Omental fat pad (tissue), 4 donors: ENCODE data around the gene SLC25A39. TPM values are rescaled to one million over a fixed set of nuclear protein-coding genes. Genes with fewer than 3 reads are reported as not detected.

Experiments
- ATAC-seq: fragments of 150-250 bp; one replicate; pipeline ENCODE4 v1.9.1; 2016; ENCODE audit warnings: mild to moderate bottlenecking, moderate library complexity; ENCODE audit not compliant: low FRiP score
- DNase-seq: peaks from one replicate; pipeline ENCODE4 v3.0.0-alpha.2; 2019; ENCODE audit warnings: low spot score
- total RNA-seq, 4 donors: library from RNA; depleted of rRNA; stranded (reverse); fragments of >200 nt; gene quantifications; one replicate each; pipeline ENCODE4 v1.1.0, GENCODE V29; 2016
- TF ChIP-seq, protein P1 (sequence below), 3 donors: fragments of 450-650 bp; IDR thresholded peaks; one replicate each; pipeline ENCODE4 v1.5.1; 2016 to 2017; ENCODE audit warnings: antibody characterized with exemption in 3 of 3, mild to moderate bottlenecking in 3 of 3, moderate library complexity in 2 of 3

Gene SLC25A39
- total RNA-seq, 4 donors from 2014 or later: 46.0 to 75.7 (median 60.7) TPM

DNA sequence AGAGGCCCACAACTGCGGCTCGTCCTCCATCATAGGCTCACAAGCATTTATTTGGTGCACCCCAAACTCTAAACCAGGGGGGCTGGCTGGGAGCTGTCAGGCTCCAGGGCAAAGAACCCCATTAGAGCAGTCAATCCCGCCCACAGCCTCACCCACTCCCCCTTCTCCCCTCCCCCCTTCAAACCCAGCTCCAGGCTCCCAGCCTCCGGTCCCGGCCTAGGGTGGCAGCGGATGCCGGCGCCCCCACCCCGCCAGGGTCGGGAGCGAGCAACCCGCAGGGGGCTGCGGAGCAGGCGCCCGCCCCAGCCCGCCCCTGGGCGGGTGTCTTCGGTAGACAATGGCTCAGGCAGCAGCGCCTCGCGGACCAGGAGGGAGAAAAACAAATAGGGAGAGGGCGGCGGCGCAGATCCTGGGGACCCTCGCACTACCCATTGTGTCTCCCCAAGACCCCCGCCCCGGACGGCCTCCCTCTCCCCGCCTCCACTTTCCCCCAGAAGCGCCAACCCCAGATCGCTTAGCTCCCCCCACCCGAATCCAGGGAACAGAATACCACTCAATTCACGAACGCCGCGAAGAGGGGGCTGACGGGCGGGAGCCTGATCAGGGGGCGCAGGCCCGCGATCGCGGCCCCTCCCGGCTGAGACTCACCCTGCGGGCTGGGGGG is 38.5 kb upstream of the SLC25A39 start:
- ATAC-seq (peak; percentile 12), DNase-seq (no peak)
- TF ChIP-seq, protein P1, sequence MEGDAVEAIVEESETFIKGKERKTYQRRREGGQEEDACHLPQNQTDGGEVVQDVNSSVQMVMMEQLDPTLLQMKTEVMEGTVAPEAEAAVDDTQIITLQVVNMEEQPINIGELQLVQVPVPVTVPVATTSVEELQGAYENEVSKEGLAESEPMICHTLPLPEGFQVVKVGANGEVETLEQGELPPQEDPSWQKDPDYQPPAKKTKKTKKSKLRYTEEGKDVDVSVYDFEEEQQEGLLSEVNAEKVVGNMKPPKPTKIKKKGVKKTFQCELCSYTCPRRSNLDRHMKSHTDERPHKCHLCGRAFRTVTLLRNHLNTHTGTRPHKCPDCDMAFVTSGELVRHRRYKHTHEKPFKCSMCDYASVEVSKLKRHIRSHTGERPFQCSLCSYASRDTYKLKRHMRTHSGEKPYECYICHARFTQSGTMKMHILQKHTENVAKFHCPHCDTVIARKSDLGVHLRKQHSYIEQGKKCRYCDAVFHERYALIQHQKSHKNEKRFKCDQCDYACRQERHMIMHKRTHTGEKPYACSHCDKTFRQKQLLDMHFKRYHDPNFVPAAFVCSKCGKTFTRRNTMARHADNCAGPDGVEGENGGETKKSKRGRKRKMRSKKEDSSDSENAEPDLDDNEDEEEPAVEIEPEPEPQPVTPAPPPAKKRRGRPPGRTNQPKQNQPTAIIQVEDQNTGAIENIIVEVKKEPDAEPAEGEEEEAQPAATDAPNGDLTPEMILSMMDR (IDR thresholded peaks at IDR 0.05): no peak

DNA sequence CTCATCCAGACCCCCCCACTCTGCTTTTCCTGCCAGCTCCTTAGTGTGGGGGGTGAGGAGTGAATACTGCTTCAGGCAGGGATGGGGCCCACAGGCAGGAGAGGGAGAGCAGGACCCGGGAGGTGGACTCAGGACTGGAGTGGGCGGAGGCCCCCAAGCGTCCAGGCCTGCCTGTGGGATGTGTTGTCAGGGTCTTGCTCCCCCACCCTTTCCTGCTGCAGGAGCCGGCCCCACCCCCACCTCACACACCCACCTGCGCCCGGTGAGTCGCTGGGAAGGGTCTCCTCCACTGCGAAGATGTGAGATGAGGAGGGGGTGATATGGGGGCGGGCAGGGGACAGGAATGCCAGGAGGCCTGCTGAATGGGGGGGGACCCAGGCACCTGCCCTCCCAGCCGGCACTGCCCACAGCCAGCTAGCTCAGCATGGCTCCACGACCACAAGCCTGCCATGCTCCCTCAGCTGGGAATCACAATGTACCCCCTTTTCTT is 37.9 kb upstream of the SLC25A39 start:
- no peak for ATAC-seq
- DNase-seq: no peak
- TF ChIP-seq, protein P1 (IDR thresholded peaks at IDR 0.05): no peak

DNA sequence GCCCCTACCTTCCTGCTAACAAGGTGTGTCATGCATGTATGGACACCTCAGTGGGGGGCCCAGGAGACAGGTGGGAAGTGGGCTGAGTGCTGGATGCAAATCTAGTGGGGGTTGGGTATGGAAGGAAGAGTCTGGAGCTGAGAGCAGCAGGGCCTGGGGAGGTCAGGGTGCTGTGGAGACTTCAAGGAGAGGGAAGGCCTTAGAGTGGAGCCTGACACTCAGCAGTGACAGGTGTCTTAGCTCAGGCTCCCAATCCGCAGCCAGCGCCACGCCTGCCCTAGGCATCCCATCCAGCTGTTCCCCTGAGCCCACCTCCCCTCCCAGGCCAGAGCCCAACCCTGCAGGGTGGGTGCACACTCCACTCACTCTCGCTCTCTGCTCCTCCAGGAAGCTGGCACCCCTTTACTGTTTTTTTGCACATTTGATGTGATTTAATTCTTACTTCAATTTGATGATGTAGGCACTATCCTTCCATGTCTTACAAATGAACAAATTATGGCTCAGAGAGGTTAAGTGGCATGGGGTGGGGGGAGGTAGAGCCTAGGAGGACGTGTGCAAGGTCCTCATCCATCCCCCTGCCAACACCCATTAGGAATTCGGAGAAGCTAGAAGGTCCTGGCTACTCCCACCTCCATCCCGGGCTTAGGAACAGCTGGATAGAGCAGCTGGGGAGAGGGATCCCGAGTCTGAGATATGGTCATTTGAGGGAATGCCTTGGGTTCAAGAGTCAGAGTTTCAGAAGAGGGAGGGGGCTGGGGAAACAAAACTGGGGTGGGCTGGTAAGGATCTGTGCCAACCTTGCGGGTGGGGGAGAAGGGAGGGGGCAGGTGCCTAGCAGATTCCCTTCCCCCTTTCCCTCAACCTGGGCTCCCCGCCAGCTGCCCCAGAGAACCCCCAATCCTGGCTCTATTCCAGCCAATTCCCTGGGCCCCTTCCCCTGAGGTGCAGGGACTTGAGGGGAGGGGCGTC is 37.0 kb upstream of the SLC25A39 start:
- TF ChIP-seq, protein P1 (IDR thresholded peaks at IDR 0.05): no peak
- DNase-seq: no peak
- ATAC-seq: no peak

DNA sequence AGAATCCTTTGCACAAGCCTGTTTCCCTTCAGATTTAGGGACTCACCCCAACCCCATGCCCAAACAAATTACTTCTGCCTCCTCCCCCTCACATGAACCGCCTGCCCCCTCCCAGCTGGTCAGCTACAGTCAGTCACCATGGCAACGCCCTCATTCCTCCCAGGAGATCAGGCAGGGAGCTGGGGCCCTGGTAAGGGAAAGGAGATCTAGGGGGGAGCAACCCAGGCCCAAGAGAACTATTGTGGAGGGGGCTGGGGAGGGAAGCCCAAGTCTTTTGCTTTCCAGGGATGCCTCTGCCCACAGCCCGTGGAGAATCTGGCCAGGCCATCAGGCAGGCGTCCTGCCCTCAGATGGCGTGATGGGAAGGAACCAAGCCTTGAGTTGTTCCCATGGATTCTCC is 36.2 kb upstream of the SLC25A39 start:
- TF ChIP-seq, protein P1 (IDR thresholded peaks at IDR 0.05): no peak
- no peak for ATAC-seq
- no peak for DNase-seq

DNA sequence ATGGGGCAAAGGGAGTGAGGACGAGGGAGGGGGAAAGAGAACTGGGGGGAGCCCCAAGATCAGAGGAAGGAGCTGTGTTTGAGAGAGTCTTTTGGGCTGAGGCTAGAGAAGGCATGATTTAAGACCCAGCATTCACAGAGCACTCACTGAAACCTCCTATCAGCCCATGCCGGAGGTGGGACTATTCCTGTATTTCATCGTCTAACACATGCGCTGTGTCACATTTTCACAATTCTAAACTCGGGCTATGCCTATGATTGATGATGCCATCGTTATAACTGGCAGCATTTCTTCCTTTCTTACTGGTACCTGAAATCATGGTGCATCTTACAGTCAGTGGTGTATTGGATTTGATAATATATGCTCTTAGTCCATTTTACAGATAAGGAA is 35.5 kb upstream of the SLC25A39 start:
- no peak for ATAC-seq
- DNase-seq: no peak
- TF ChIP-seq, protein P1 (IDR thresholded peaks at IDR 0.05): no peak

DNA sequence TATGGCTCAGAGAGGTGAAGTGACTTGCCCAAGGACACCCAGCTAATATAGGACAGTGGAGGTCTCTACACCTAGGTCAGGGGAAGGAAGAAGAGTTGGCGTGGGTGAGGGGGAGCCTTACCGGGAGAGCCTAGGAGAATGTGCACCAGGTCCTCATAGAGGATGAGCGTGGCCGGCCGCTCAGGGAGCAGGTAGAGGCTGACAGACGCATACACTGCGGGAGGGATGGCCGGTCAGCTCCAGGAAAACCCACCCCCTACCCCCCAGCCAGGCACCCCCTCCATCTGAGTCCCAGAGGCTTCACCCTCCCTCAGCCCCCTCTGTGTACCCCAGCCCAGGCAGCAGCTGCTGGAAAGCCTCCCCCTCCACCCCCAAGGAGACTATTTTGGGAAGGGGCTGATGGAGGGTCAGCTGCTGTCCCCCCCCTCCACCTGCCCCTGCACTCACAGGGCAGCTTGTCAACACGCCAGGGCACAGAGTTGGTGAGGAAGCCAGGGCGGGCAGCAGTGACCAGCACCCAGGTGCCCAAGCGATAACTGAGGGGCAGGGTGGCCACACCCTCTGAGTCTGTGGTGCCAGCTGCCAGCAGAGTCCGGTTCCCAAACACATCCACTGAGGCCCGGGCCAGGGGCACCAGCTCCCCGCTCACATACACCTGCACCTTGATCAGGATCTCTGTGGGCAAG is 35.0 kb upstream of the SLC25A39 start:
- ATAC-seq (no peak), DNase-seq (no peak)
- TF ChIP-seq, protein P1 (IDR thresholded peaks at IDR 0.05): no peak
